Measurements from ENCODE around the gene NFIB. TPM values are rescaled to one million over a fixed set of nuclear protein-coding genes. Genes with fewer than 3 reads are reported as not detected.

Gene NFIB
- total and polyA plus RNA-seq, 2 donors (not counting 3 experiments of a cell fraction or from before 2014, with no cell fraction given), result 26.4 to 174 TPM

DNA sequence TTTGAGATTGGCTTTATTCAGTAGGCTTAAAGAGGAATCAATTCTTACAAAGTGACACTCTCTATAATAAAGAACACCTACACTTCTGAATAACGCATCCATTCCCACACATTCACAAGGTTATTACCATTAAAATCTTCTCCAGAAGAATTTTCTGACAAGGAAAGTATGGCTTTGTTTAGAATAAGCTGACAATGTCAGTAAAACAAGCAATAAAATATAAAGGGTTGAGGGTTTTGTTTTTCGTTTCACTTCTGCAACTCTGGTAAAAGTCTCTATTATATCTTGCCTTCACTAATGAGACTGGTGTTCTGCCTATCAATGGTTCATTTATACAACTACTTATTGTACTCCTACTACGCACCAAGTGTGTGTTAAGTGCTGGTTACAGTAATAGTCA, 169.7 kb downstream of the NFIB start:
- H3K9me1 ChIP-seq (replicated peaks; ENCODE audit: control insufficient read depth, extremely low read depth, insufficient read depth, low read length), result no peaks in the 10 kb centered on the region
- POLR2A ChIA-PET, result no interaction called here
- no peak overlapping the region for H3K4me2 ChIP-seq (ENCODE audit: insufficient read depth, low read length)
- no peak overlapping the region for H3K4me3 ChIP-seq (replicated peaks in 1 of 3; ENCODE audit: insufficient read depth in 1 of 3, low read depth in 1 of 3, low read length in 3 of 3)
- BruUV-seq (replicated peaks), result no TSS peak
- no peak for TF ChIP-seq MYC (IDR thresholded peaks at IDR 0.05; ENCODE audit: low read depth, low read length)
- TF ChIP-seq JUN (IDR thresholded peaks at IDR 0.05; ENCODE audit: borderline replicate concordance, insufficient read depth, insufficient read length, low read depth), result no peak
- TF ChIP-seq, protein P1, sequence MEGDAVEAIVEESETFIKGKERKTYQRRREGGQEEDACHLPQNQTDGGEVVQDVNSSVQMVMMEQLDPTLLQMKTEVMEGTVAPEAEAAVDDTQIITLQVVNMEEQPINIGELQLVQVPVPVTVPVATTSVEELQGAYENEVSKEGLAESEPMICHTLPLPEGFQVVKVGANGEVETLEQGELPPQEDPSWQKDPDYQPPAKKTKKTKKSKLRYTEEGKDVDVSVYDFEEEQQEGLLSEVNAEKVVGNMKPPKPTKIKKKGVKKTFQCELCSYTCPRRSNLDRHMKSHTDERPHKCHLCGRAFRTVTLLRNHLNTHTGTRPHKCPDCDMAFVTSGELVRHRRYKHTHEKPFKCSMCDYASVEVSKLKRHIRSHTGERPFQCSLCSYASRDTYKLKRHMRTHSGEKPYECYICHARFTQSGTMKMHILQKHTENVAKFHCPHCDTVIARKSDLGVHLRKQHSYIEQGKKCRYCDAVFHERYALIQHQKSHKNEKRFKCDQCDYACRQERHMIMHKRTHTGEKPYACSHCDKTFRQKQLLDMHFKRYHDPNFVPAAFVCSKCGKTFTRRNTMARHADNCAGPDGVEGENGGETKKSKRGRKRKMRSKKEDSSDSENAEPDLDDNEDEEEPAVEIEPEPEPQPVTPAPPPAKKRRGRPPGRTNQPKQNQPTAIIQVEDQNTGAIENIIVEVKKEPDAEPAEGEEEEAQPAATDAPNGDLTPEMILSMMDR (IDR thresholded peaks at IDR 0.05; ENCODE audit: extremely low read depth in 1 of 2, insufficient read depth in 1 of 2, low read depth in 1 of 2, low read length in 2 of 2), result no peak
- no peaks in the 10 kb centered on the region for H3K4me1 ChIP-seq (ENCODE audit: control insufficient read depth, extremely low read depth, insufficient read depth, low read length)
- no peaks in the 10 kb centered on the region for H3K9me3 ChIP-seq (replicated peaks; ENCODE audit: control insufficient read depth, insufficient read depth, low read length)
- no peak overlapping the region for H3K9ac ChIP-seq (replicated peaks; ENCODE audit: extremely low read depth, insufficient read depth, low read length)
- CTCF ChIA-PET, result no interaction called here
- intact Hi-C loops (cut with micrococcal nuclease) (no loop called here), dilution Hi-C loops (cut with MboI; ENCODE audit: extremely low pct_ligation_motif_present, low sequenced_read_pairs) (no loop called here)
- FAIRE-seq (no peak), DNase-seq (ENCODE audit: low read depth, low spot score) (no peak)
- H2AFZ ChIP-seq (ENCODE audit: low read depth, low read length), result no peak overlapping the region
- H3K27ac ChIP-seq (ENCODE audit: insufficient read depth, low read depth, low read length), result no peak overlapping the region
- H3K36me3 ChIP-seq (ENCODE audit: control insufficient read depth in 2 of 2, extremely low read depth in 1 of 2, insufficient read depth in 2 of 2, low read length in 2 of 2), result peaks cover 4 to 8% of the 10 kb centered on the region in 2 experiments
- H3K27me3 ChIP-seq (ENCODE audit: control insufficient read depth in 2 of 2, insufficient read depth in 2 of 2, low read length in 2 of 2), result no peaks in the 10 kb centered on the region
- H3K79me2 ChIP-seq (ENCODE audit: control insufficient read depth, insufficient read depth, low read length), result peaks cover 6% of the 10 kb centered on the region
- H4K20me1 ChIP-seq (replicated peaks; ENCODE audit: control insufficient read depth, extremely low read depth, insufficient read depth, low read length), result no peaks in the 10 kb centered on the region

DNA sequence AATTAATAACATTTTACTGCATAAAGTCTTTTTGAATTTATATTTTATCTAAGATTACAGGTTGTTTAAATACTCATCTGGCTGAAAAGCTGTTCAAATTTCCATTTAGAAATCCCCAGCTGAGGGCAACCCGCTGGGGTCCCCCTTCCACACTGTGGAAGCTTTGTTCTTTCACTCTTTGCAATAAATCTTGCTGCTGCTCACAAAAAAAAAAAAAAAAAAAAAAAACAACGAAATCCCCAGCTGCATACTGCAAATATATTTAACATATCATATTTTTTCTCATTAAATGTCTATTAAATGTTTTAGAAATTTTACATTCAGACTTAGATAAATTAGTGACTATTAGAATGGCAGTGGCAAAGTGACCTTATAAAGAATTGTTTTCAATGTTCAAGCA, 172.2 kb downstream of the NFIB start:
- no peaks in the 10 kb centered on the region for H3K9me1 ChIP-seq (replicated peaks; ENCODE audit: control insufficient read depth, extremely low read depth, insufficient read depth, low read length)
- no peaks in the 10 kb centered on the region for H3K27me3 ChIP-seq (ENCODE audit: control insufficient read depth in 2 of 2, insufficient read depth in 2 of 2, low read length in 2 of 2)
- no peak overlapping the region for H3K4me3 ChIP-seq (replicated peaks in 1 of 3; ENCODE audit: insufficient read depth in 1 of 3, low read depth in 1 of 3, low read length in 3 of 3)
- BruUV-seq (replicated peaks), result no TSS peak
- H3K36me3 ChIP-seq (ENCODE audit: control insufficient read depth in 2 of 2, extremely low read depth in 1 of 2, insufficient read depth in 2 of 2, low read length in 2 of 2), result peaks cover 4 to 8% of the 10 kb centered on the region in 2 experiments
- intact Hi-C loops (cut with micrococcal nuclease), result no loop called here
- no peaks in the 10 kb centered on the region for H3K9me3 ChIP-seq (replicated peaks; ENCODE audit: control insufficient read depth, insufficient read depth, low read length)
- H3K4me2 ChIP-seq (ENCODE audit: insufficient read depth, low read length), result no peak overlapping the region
- ChIA-PET CTCF (interaction anchor here (0.6 kb wide), 1 partner anchor 714 kb away, joined by 4 read pairs; no protein-coding TSS in a partner anchor), POLR2A (no interaction called here)
- peaks cover 2% of the 10 kb centered on the region for H3K79me2 ChIP-seq (ENCODE audit: control insufficient read depth, insufficient read depth, low read length)
- DNase-seq (ENCODE audit: low read depth, low spot score) (no peak), FAIRE-seq (no peak)
- TF ChIP-seq JUN (IDR thresholded peaks at IDR 0.05; ENCODE audit: borderline replicate concordance, insufficient read depth, insufficient read length, low read depth), result no peak
- TF ChIP-seq POLR2AphosphoS5 (IDR thresholded peaks at IDR 0.05; ENCODE audit: insufficient read depth, low read depth, low read length), result no peak
- no peak for TF ChIP-seq MYC (IDR thresholded peaks at IDR 0.05; ENCODE audit: low read depth, low read length)
- no peak for TF ChIP-seq POLR2A (IDR thresholded peaks at IDR 0.05; ENCODE audit: low read depth, low read length)
- TF ChIP-seq, protein P1 (IDR thresholded peaks at IDR 0.05; ENCODE audit: extremely low read depth in 1 of 2, insufficient read depth in 1 of 2, low read depth in 1 of 2, low read length in 2 of 2), result no peak
- TF ChIP-seq, protein P2, sequence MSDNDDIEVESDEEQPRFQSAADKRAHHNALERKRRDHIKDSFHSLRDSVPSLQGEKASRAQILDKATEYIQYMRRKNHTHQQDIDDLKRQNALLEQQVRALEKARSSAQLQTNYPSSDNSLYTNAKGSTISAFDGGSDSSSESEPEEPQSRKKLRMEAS (IDR thresholded peaks at IDR 0.05; ENCODE audit: insufficient read depth, insufficient read length), result no peak
- TF ChIP-seq EZH2 (IDR thresholded peaks at IDR 0.05; ENCODE audit: borderline replicate concordance, low read depth, low read length, severe bottlenecking), result no peak
- TF ChIP-seq FOS (IDR thresholded peaks at IDR 0.05; ENCODE audit: borderline replicate concordance, insufficient read depth, low read length), result no peak
- no peak for TF ChIP-seq GATA2 (IDR thresholded peaks at IDR 0.05; ENCODE audit: insufficient read depth, insufficient read length, low read depth, low read length)
- no peaks in the 10 kb centered on the region for H4K20me1 ChIP-seq (replicated peaks; ENCODE audit: control insufficient read depth, extremely low read depth, insufficient read depth, low read length)
- dilution Hi-C loops (cut with MboI; ENCODE audit: extremely low pct_ligation_motif_present, low sequenced_read_pairs), result no loop called here
- H2AFZ ChIP-seq (ENCODE audit: low read depth, low read length), result no peak overlapping the region
- no peaks in the 10 kb centered on the region for H3K4me1 ChIP-seq (ENCODE audit: control insufficient read depth, extremely low read depth, insufficient read depth, low read length)
- no peak overlapping the region for H3K9ac ChIP-seq (replicated peaks; ENCODE audit: extremely low read depth, insufficient read depth, low read length)
- no peak overlapping the region for H3K27ac ChIP-seq (ENCODE audit: insufficient read depth, low read depth, low read length)

Data from endothelial cell of umbilical vein (primary cell).